Pancreas (tissue), 10 donors: ENCODE results near the gene ZBTB20. TPM values are rescaled to one million over a fixed set of nuclear protein-coding genes. Genes with fewer than 3 reads are reported as not detected.

Source experiments
- ATAC-seq, 4 donors: fragments of 200-7000 bp; cut with Tn5 transposase; one replicate each; pipeline versions ENCODE4 v1.8.0 to v1.9.1; 2020; ENCODE audit warnings: mild to moderate bottlenecking in 4 of 4, moderate library complexity in 4 of 4
- DNase-seq, 6 donors: peaks; one replicate each; pipeline ENCODE4 v3.0.0-alpha.2; 2020
- FAIRE-seq: peaks from 2 replicates; lab custom pipeline; 2012; peaks lifted over from hg19 to GRCh38; lab: Jason Lieb, UNC
- H3K27ac ChIP-seq, 4 donors: fragments of 200-600 bp; sonication (generic); 1 replicate in 3 of 4; 2 replicates in 1 of 4; pipeline versions ENCODE4 v1.5.0 to v1.8.0; 2020
- H3K27me3 ChIP-seq, 4 donors: fragments of 200-600 bp; one replicate each; pipeline ENCODE4 v1.8.0; 2021
- H3K36me3 ChIP-seq, 3 donors: fragments of 200-600 bp; sonication (generic) in 1 of 3; one replicate each; pipeline versions ENCODE4 v1.5.0 to v1.8.0; 2020 to 2021
- H3K4me1 ChIP-seq, 3 donors: fragments of 200-600 bp; one replicate each; pipeline ENCODE4 v1.8.0; 2021
- H3K4me3 ChIP-seq, 4 donors: fragments of 200-600 bp; sonication (generic) in 2 of 4; one replicate each; pipeline versions ENCODE4 v1.5.0 to v1.8.0; 2020 to 2021
- H3K9me3 ChIP-seq, 4 donors: fragments of 200-600 bp; one replicate each; pipeline ENCODE4 v1.8.0; 2021
- WGBS, 2 donors: extraction: QIAGEN DNeasy Blood & Tissue Kit; methylation state at CpG; one replicate each; pipeline ENCODE4 v1.1.7; 2013; 5-methylcytosine and 5-hydroxymethylcytosine counted together
- intact Hi-C, 3 donors: fragments of 100-400 bp; cut with DNase I; formaldehyde crosslinking; loops; one replicate each; pipeline versions ENCODE4 v1.11.1 to v1.14.2; 2022
- polyA plus RNA-seq, 2 donors: library from polyadenylated mRNA; stranded (reverse); fragments of 200-250 nt; gene quantifications; one replicate each; pipeline ENCODE4 v1.2.3, GENCODE V29; 2013
- total RNA-seq, 6 donors: library from RNA; stranded (reverse); fragmentation: NEBNext Ultra II Directional in 4 of 6; extraction: Animal tissue kit (Norgen Biotek cat#: 25700) in 4 of 6; gene quantifications; one replicate each; pipeline versions ENCODE4 v1.2.1 to v1.2.4, GENCODE V29; 2021 to 2023
- TF ChIP-seq, protein P1 (sequence below), 4 donors: fragments of 200-600 bp; sonication (generic) in 3 of 4; IDR thresholded peaks; one replicate each; pipeline versions ENCODE4 v1.5.0 to v1.8.0; 2021; ENCODE audit warnings: antibody characterized with exemption in 4 of 4
- donor health status: healthy with polysubstance abuse.
- donor health status: DM: no; HTN: no; CAD: no; lungs with moderate emphysema.
- donor health status: DM: no; HTN: no; CAD: no.
- donor health status: control.
- donor health status: control.
- donor health status: Bipolar disorder and iron deficiency.
- donor health status: DM: yes; HTN: yes; CAD: no.
- donor health status: DM: no; HTN: no; CAD: no.
- donor health status: DM: no; HTN: no; CAD: no.
- donor health status: DM: yes; HTN: yes; CAD: no.

ZBTB20 gene
- total and polyA plus RNA-seq, 8 donors = 1.3 to 81.5 (median 43.7) TPM

GRCh38 chr3:114642951-114643741, 503.9 kb downstream of the ZBTB20 start:
- H3K27me3 ChIP-seq = no peaks in the 10 kb centered on the region
- ATAC-seq = peak in 2 of 4 donors; percentile 30 to 55
- H3K27ac ChIP-seq = no peak overlapping the region
- no peak for FAIRE-seq
- TF ChIP-seq, protein P1, sequence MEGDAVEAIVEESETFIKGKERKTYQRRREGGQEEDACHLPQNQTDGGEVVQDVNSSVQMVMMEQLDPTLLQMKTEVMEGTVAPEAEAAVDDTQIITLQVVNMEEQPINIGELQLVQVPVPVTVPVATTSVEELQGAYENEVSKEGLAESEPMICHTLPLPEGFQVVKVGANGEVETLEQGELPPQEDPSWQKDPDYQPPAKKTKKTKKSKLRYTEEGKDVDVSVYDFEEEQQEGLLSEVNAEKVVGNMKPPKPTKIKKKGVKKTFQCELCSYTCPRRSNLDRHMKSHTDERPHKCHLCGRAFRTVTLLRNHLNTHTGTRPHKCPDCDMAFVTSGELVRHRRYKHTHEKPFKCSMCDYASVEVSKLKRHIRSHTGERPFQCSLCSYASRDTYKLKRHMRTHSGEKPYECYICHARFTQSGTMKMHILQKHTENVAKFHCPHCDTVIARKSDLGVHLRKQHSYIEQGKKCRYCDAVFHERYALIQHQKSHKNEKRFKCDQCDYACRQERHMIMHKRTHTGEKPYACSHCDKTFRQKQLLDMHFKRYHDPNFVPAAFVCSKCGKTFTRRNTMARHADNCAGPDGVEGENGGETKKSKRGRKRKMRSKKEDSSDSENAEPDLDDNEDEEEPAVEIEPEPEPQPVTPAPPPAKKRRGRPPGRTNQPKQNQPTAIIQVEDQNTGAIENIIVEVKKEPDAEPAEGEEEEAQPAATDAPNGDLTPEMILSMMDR (IDR thresholded peaks at IDR 0.05) = no peak
- intact Hi-C loops = no loop called here
- no peak for DNase-seq
- 89 to 90% methylated on average over 1 of the region's 1 CpG for WGBS, 2 donors
- H3K4me3 ChIP-seq = no peak overlapping the region
- H3K9me3 ChIP-seq = no peaks in the 10 kb centered on the region
- peaks cover 0 to 7% (median 0%) of the 10 kb centered on the region in 3 donors for H3K4me1 ChIP-seq
- H3K36me3 ChIP-seq = no peaks in the 10 kb centered on the region

DNA sequence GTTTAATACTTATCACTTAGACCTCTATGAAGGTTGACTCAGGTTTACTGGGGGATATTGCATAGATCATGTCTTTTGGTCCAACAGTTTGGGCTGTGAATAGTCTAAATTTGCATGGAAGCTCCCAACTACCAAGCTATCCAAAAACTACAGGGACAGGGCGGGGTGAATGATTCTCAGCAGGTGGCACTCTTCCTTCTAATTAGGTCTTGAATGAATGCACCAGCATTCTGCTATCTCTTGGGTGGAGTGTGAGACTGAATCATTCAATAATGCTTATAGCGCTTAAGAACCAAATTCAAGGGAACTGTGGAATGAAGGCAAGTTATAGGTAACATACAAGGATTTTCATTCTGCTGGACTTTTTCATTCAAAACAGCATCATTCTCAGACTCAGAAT, 507.0 kb downstream of the ZBTB20 start:
- H3K4me1 ChIP-seq = peaks cover 0 to 7% (median 0%) of the 10 kb centered on the region in 3 donors
- FAIRE-seq = no peak
- DNase-seq = no peak
- intact Hi-C loops = no loop called here
- H3K36me3 ChIP-seq = no peaks in the 10 kb centered on the region
- WGBS, 2 donors = 97 to 100% methylated on average over 2 of the region's 2 CpGs
- TF ChIP-seq, protein P1 (IDR thresholded peaks at IDR 0.05) = no peak
- no peaks in the 10 kb centered on the region for H3K9me3 ChIP-seq
- H3K27me3 ChIP-seq = no peaks in the 10 kb centered on the region
- no peak overlapping the region for H3K27ac ChIP-seq
- H3K4me3 ChIP-seq = no peak overlapping the region
- no peak for ATAC-seq

GRCh38 chr3:114639171-114639570, 507.9 kb downstream of the ZBTB20 start:
- TF ChIP-seq, protein P1 (IDR thresholded peaks at IDR 0.05) = no peak
- FAIRE-seq (no peak), DNase-seq (no peak), ATAC-seq (no peak)
- Histone ChIP-seq H3K27ac (no peak overlapping the region), H3K4me1 (peaks cover 0 to 7% (median 0%) of the 10 kb centered on the region in 3 donors), H3K9me3 (no peaks in the 10 kb centered on the region), H3K36me3 (no peaks in the 10 kb centered on the region), H3K27me3 (no peaks in the 10 kb centered on the region), H3K4me3 (no peak overlapping the region)
- 84 to 89% methylated on average over 1 of the region's 1 CpG for WGBS, 2 donors
- intact Hi-C loops = no loop called here

DNA sequence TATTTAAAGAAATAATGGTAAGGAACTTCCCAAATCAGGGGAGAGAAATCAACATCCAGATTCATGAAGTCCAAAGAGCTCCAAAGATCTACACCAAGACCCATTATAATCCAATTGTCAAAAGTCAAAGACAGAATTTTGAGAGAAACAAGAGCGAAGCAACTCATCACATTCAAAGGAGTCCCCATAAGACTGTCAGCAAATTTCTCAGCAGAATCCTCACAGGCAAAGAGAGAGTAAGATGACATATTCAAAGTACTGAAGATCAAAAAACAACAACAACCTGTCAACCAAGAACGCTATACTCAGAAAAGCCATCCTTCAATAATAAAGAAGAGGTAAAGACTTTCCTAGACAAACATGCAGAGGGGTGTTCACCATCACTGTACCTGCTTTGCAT, 511.2 kb downstream of the ZBTB20 start:
- no peaks in the 10 kb centered on the region for H3K9me3 ChIP-seq
- no peaks in the 10 kb centered on the region for H3K36me3 ChIP-seq
- H3K27me3 ChIP-seq = no peaks in the 10 kb centered on the region
- TF ChIP-seq, protein P1 (IDR thresholded peaks at IDR 0.05) = no peak
- no peak for DNase-seq
- peaks cover 0 to 2% (median 0%) of the 10 kb centered on the region in 3 donors for H3K4me1 ChIP-seq
- no peak for ATAC-seq
- no peak for FAIRE-seq
- no peak overlapping the region for H3K4me3 ChIP-seq
- WGBS, 2 donors = 98 to 100% methylated on average over 2 of the region's 2 CpGs
- no peak overlapping the region for H3K27ac ChIP-seq
- intact Hi-C loops = no loop called here

DNA sequence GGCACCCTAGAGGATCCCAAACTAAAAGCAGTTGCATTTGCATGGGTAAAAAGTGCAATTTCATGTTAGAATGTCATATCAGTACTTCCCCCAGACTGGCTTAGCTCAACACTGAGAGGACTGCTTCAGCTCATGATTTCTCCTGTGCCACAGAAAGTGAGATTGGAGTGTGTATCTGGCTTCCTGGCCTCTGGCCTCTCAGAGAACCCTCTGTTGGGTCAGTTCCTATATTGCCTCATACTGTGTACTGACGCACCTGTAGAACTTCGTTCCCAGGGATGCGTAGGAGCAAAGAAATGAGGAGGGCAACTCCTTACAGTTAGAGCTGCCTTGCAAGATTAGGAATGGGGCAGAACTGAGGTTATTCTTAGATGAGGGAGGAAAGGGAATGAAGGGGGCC, 512.5 kb downstream of the ZBTB20 start:
- H3K27me3 ChIP-seq = no peaks in the 10 kb centered on the region
- no peak overlapping the region for H3K4me3 ChIP-seq
- no peak overlapping the region for H3K27ac ChIP-seq
- TF ChIP-seq, protein P1 (IDR thresholded peaks at IDR 0.05) = no peak
- peaks cover 0 to under 1% (median 0%) of the 10 kb centered on the region in 3 donors for H3K4me1 ChIP-seq
- DNase-seq (no peak), ATAC-seq (no peak), FAIRE-seq (no peak)
- intact Hi-C loops = no loop called here
- whole genome bisulfite sequencing, 2 donors = 98% methylated on average over 3 of the region's 3 CpGs
- H3K9me3 ChIP-seq = no peaks in the 10 kb centered on the region
- no peaks in the 10 kb centered on the region for H3K36me3 ChIP-seq
